Airway epithelial cell (primary cell): ENCODE data around the gene RABL2A. TPM values are rescaled to one million over a fixed set of nuclear protein-coding genes. Genes with fewer than 3 reads are reported as not detected.

Experiments
- total RNA-seq: library from RNA; depleted of rRNA; stranded (reverse); fragments of >200 nt; gene quantifications from 2 replicates; pipeline ENCODE4 v1.2.3, GENCODE V29; 2015

The RABL2A gene
- 2.6 and 3.5 TPM in 2 replicates for total RNA-seq

DNA sequence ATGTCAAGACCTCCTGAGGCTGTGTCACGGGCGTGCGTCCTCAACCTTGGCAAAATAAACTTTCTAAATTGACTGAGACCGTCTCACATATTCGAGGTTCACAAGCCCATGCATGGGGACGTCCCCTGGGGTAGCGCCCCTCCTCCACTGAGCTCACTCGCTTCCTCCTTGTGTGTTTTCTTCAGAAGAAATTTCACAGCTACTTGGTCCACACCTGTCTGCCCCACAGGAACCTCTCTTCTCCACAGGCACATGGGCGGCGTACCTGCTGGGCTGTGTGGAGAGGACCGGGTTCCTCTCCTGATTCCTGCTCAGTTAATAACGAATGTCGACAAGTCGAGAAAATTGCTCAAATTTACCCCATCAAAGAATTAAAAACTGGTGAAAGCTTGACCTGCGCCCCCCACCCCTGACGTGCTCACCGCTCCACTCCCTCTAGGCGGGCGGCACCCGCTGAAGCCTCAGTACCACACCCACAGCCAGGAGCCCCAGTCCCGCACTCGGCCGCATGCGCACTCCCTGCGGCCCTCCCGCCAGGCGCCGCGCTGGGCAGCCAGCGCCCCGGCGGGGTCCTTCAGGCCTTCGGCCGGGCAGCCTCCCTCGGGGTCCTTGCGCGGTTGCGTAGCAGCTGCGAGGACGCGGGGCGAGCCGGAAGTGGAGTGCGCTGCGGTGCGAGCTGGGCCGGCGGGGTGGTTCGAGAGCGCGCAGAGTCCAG lies at the start of gene RABL2A:
RABL2A (plus strand) TSS at position 651 of the 715 bp plus-strand sequence. CDS start 1,341 bp downstream, outside the sequence.

Other genes starting within 250 kb of the RABL2A start
- gene ZNG1B, start 189.6 kb upstream of the RABL2A start, total RNA-seq = 17.9 and 24.3 TPM in 2 replicates
- gene FOXD4L1, start 128.6 kb upstream of the RABL2A start, total RNA-seq = 0.05 TPM in 1 of 2 replicates, not detected in the other
- 40.5 and 46.3 TPM in 2 replicates for gene SLC35F5, start 129.4 kb downstream of the RABL2A start, total RNA-seq